Endothelial cell of umbilical vein (primary cell): Measurements from ENCODE around the gene IGFL1. TPM values are rescaled to one million over a fixed set of nuclear protein-coding genes. Genes with fewer than 3 reads are reported as not detected.

Source experiments
- BruUV-seq: library from RNA; stranded (reverse); fragments of 400-500 nt; replicated peaks from 2 replicates; lab custom pipeline; 2021; lab: Mats Ljungman, UMichigan
- CTCF ChIA-PET: fragments of 300-600, 350-600 bp; sonication (Branson Sonifier 250); formaldehyde crosslinking; loops from one replicate; lab custom pipeline; 2021; ENCODE audit warnings: antibody characterized with exemption, inconsistent platforms; lab: Charles Lee
- POLR2A ChIA-PET: fragments of 300-600, 350-600 bp; sonication (Branson Sonifier 250); formaldehyde crosslinking; loops from one replicate; lab custom pipeline; 2021; ENCODE audit warnings: antibody characterized with exemption, inconsistent platforms; lab: Charles Lee
- DNase-seq: peaks from one replicate; pipeline ENCODE4 v3.0.0-alpha.2; 2011; ENCODE audit warnings: low read depth, low spot score
- FAIRE-seq: peaks from 2 replicates; lab custom pipeline; 2011; peaks lifted over from hg19 to GRCh38; lab: Jason Lieb, UNC
- H2AFZ ChIP-seq: 2 replicates; pipeline ENCODE4 v1.6.0; 2012; ENCODE audit warnings: low read depth, low read length, control low read depth, inconsistent platforms
- H3K27ac ChIP-seq: 2 replicates; pipeline ENCODE4 v1.5.1; 2011; ENCODE audit warnings: low read depth, mild to moderate bottlenecking, control low read depth, low read length, moderate library complexity; ENCODE audit not compliant: insufficient read depth
- H3K27me3 ChIP-seq, 2 experiments: 2 replicates each; pipeline versions ENCODE4 v1.6.0 to v1.6.1; 2011; ENCODE audit warnings: low read length in 2 of 2, mixed read lengths in 1 of 2; ENCODE audit not compliant: control insufficient read depth in 2 of 2, insufficient read depth in 2 of 2
- H3K36me3 ChIP-seq, 2 experiments: 2 replicates in 1 of 2; 3 replicates in 1 of 2; pipeline ENCODE4 v1.5.1; 2011; ENCODE audit warnings: low read length in 2 of 2, mild to moderate bottlenecking in 1 of 2, moderate library complexity in 1 of 2; ENCODE audit not compliant: control insufficient read depth in 2 of 2, insufficient read depth in 2 of 2; ENCODE audit errors: extremely low read depth in 1 of 2
- H3K4me1 ChIP-seq: 3 replicates; pipeline ENCODE4 v1.5.1; 2011; ENCODE audit warnings: mild to moderate bottlenecking, low read length; ENCODE audit not compliant: control insufficient read depth, insufficient read depth; ENCODE audit errors: extremely low read depth
- H3K4me2 ChIP-seq: 2 replicates; pipeline ENCODE4 v1.6.1; 2011; ENCODE audit warnings: low read length, control low read depth, mixed read lengths; ENCODE audit not compliant: insufficient read depth
- H3K4me3 ChIP-seq, 3 experiments: fragments of 200-600 bp in 1 of 3; sonication (generic), shearing (Covaris generic) in 1 of 3; replicated peaks in 1 of 3; 2 replicates each; pipeline ENCODE4 v1.5.1; 2011 to 2016; ENCODE audit warnings: control low read depth in 3 of 3, low read length in 3 of 3, mild to moderate bottlenecking in 2 of 3, inconsistent platforms in 1 of 3, low read depth in 1 of 3, moderate library complexity in 1 of 3; ENCODE audit not compliant: insufficient read depth in 1 of 3
- H3K79me2 ChIP-seq: 2 replicates; pipeline ENCODE4 v1.6.0; 2012; ENCODE audit warnings: low read length, inconsistent platforms; ENCODE audit not compliant: control insufficient read depth, insufficient read depth
- H3K9ac ChIP-seq: replicated peaks from 2 replicates; pipeline ENCODE3; 2011; ENCODE audit warnings: low read length, control low read depth; ENCODE audit not compliant: insufficient read depth; ENCODE audit errors: extremely low read depth
- H3K9me1 ChIP-seq: replicated peaks from 3 replicates; pipeline ENCODE4 v1.6.0; 2011; ENCODE audit warnings: mild to moderate bottlenecking, low read length; ENCODE audit not compliant: control insufficient read depth, insufficient read depth; ENCODE audit errors: extremely low read depth
- H3K9me3 ChIP-seq: replicated peaks from 2 replicates; pipeline ENCODE4 v1.5.1; 2012; ENCODE audit warnings: low read length, inconsistent platforms; ENCODE audit not compliant: control insufficient read depth, insufficient read depth
- H4K20me1 ChIP-seq: replicated peaks from 2 replicates; pipeline ENCODE3; 2011; ENCODE audit warnings: mild to moderate bottlenecking, low read length; ENCODE audit not compliant: control insufficient read depth, insufficient read depth; ENCODE audit errors: extremely low read depth
- CTCF ChIP-seq, 2 donors: IDR thresholded peaks; 1 replicate in 1 of 2; 2 replicates in 1 of 2; pipeline ENCODE4 v1.5.1; 2011; ENCODE audit warnings: low read length in 2 of 2, mild to moderate bottlenecking in 2 of 2, moderate library complexity in 2 of 2, control low read depth in 1 of 2, inconsistent platforms in 1 of 2, low read depth in 1 of 2; ENCODE audit not compliant: insufficient read depth in 1 of 2; ENCODE audit errors: extremely low read depth in 1 of 2
- EZH2 ChIP-seq: IDR thresholded peaks from 2 replicates; pipeline ENCODE4 v1.6.1; 2012; ENCODE audit warnings: borderline replicate concordance, low read depth, mild to moderate bottlenecking, moderate library complexity, low read length, inconsistent platforms; ENCODE audit not compliant: severe bottlenecking
- FOS ChIP-seq: IDR thresholded peaks from 2 replicates; pipeline ENCODE4 v1.6.1; 2011; ENCODE audit warnings: mild to moderate bottlenecking, low read length, moderate library complexity, borderline replicate concordance; ENCODE audit not compliant: insufficient read depth
- GATA2 ChIP-seq: IDR thresholded peaks from 2 replicates; pipeline ENCODE4 v1.7.0; 2011; ENCODE audit warnings: low read depth, mild to moderate bottlenecking, moderate library complexity, mixed read lengths, low read length; ENCODE audit not compliant: insufficient read length, insufficient read depth
- JUN ChIP-seq: IDR thresholded peaks from 2 replicates; pipeline ENCODE4 v1.6.1; 2011; ENCODE audit warnings: borderline replicate concordance, low read depth; ENCODE audit not compliant: insufficient read length, insufficient read depth
- MYC ChIP-seq: IDR thresholded peaks from one replicate; pipeline ENCODE4 v1.6.1; 2011; ENCODE audit warnings: mild to moderate bottlenecking, low read depth, low read length
- POLR2A ChIP-seq: IDR thresholded peaks from 2 replicates; pipeline ENCODE4 v1.6.1; 2012; ENCODE audit warnings: low read depth, mild to moderate bottlenecking, control low read depth, low read length
- POLR2AphosphoS5 ChIP-seq: IDR thresholded peaks from 2 replicates; pipeline ENCODE4 v1.6.1; 2012; ENCODE audit warnings: low read depth, mild to moderate bottlenecking, control low read depth, low read length, moderate library complexity; ENCODE audit not compliant: insufficient read depth
- dilution Hi-C: fragments of 300-500 bp; cut with MboI; formaldehyde crosslinking; loops from one replicate; pipeline ENCODE4 v1.15.0; 2019; ENCODE audit warnings: low sequenced_read_pairs; ENCODE audit not compliant: extremely low pct_ligation_motif_present
- intact Hi-C: fragments of 100-400 bp; cut with micrococcal nuclease; formaldehyde crosslinking; loops from one replicate; pipeline ENCODE4 v1.10.0; 2022
- polyA plus RNA-seq, 4 experiments: library from polyadenylated mRNA; depleted of rRNA in 3 of 4; stranded (reverse) in 3 of 4; unstranded in 1 of 4; fragments of >200 nt; gene quantifications; 2 replicates each; pipeline versions ENCODE4 v1.2.1 to v1.2.3, GENCODE V29; 2011 to 2012; ENCODE audit warnings: missing spikeins in 1 of 4
- total RNA-seq: library from RNA; stranded (reverse); gene quantifications from 2 replicates; pipeline ENCODE4 v1.2.3, GENCODE V29; 2021
- TF ChIP-seq, protein P1 (sequence below): IDR thresholded peaks from 2 replicates; pipeline ENCODE4 v1.6.1; 2011; ENCODE audit not compliant: insufficient read depth, insufficient read length

Gene IGFL1
- total and polyA plus RNA-seq, 2 donors (not counting 3 experiments of a cell fraction or from before 2014, with no cell fraction given) = not detected

GRCh38 chr19:46217476-46217875 is 12.1 kb upstream of the IGFL1 start:
- no peaks in the 10 kb centered on the region for H4K20me1 ChIP-seq
- no peak for TF ChIP-seq CTCF (IDR thresholded peaks at IDR 0.05; ENCODE audit: extremely low read depth in 1 of 2, insufficient read depth in 1 of 2, low read depth in 1 of 2, low read length in 2 of 2)
- TF ChIP-seq FOS = no peak
- TF ChIP-seq POLR2AphosphoS5 = no peak
- TF ChIP-seq, protein P1, sequence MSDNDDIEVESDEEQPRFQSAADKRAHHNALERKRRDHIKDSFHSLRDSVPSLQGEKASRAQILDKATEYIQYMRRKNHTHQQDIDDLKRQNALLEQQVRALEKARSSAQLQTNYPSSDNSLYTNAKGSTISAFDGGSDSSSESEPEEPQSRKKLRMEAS = no peak
- TF ChIP-seq JUN = no peak
- TF ChIP-seq EZH2 = no peak
- no peak for TF ChIP-seq GATA2
- no peak for TF ChIP-seq POLR2A
- no peak for TF ChIP-seq MYC
- no peak overlapping the region for H3K9ac ChIP-seq
- no peak for FAIRE-seq
- H3K27ac ChIP-seq = no peak overlapping the region
- no peak overlapping the region for H2AFZ ChIP-seq
- no TSS peak for BruUV-seq
- no peak overlapping the region for H3K4me2 ChIP-seq
- ChIA-PET CTCF (interaction anchor here (0.9 kb wide), 1 partner anchor 10 kb away, joined by 3 read pairs; no protein-coding TSS in a partner anchor), POLR2A (no interaction called here)
- intact Hi-C loops = no loop called here
- no peak for DNase-seq
- H3K9me1 ChIP-seq = no peaks in the 10 kb centered on the region
- no peak overlapping the region for H3K4me3 ChIP-seq
- peaks cover 0 to 3% of the 10 kb centered on the region in 2 experiments for H3K27me3 ChIP-seq
- dilution Hi-C loops = no loop called here
- H3K4me1 ChIP-seq = no peaks in the 10 kb centered on the region
- no peaks in the 10 kb centered on the region for H3K79me2 ChIP-seq
- H3K36me3 ChIP-seq = no peaks in the 10 kb centered on the region
- H3K9me3 ChIP-seq = no peaks in the 10 kb centered on the region
